ENCODE data around the gene FTCDNL1. TPM values are rescaled to one million over a fixed set of nuclear protein-coding genes. Genes with fewer than 3 reads are reported as not detected.
A peak's percentile ranks its signal among the peaks of the same experiment; 100 is the strongest.

Gene FTCDNL1
- total and polyA plus RNA-seq, 9 of the 15 experiments (the other 6 are each of a cell fraction or from before 2014, with no cell fraction given): 0.13 to 0.58 (median 0.32) TPM

DNA sequence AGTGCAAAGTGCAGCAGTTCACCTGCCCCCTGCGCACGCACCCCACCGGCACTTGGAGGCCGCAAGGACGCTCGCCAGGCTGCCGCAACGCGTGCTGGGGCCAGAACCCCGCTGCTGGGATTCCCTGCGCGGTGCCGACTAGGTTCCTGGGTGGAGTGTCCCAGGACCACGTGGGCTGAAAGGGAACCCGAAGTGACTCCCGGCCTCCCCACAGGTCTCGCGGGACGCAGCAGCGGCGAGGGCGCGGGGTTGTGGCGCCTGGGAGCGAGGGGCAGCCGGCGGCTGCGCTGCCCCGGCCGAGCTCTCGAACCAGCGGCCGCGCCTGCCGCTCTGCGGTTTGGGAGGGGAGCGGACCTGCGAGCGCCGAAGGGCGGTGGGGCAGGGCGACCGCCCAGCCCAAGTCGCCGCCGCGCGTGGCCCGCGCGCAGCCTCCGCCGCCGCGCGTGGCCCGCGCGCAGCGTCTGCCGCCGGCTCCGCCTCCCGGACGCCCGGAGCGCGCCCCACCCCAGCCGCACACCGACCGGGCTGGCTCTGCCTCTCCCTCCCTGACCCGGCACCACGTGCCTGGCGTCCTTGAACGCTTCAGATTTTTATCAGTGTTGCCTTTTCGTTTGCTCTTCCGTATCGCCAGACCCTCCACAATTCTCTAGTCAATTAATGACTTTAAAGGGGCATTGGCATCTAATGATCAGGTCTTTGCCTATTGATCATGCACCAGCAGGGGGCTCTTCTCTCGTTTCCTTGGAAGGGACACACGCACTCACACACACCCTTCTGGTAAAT, at the start of gene FTCDNL1 (continued):
- TF ChIP-seq, protein P1, sequence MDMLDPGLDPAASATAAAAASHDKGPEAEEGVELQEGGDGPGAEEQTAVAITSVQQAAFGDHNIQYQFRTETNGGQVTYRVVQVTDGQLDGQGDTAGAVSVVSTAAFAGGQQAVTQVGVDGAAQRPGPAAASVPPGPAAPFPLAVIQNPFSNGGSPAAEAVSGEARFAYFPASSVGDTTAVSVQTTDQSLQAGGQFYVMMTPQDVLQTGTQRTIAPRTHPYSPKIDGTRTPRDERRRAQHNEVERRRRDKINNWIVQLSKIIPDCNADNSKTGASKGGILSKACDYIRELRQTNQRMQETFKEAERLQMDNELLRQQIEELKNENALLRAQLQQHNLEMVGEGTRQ (CRISPR knock-in tag; IDR thresholded peaks at IDR 0.05): peak; percentile 62
- TF ChIP-seq, protein P2, sequence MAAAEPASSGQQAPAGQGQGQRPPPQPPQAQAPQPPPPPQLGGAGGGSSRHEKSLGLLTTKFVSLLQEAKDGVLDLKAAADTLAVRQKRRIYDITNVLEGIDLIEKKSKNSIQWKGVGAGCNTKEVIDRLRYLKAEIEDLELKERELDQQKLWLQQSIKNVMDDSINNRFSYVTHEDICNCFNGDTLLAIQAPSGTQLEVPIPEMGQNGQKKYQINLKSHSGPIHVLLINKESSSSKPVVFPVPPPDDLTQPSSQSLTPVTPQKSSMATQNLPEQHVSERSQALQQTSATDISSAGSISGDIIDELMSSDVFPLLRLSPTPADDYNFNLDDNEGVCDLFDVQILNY (CRISPR knock-in tag; IDR thresholded peaks at IDR 0.05): no peak
- TF ChIP-seq, protein P3, sequence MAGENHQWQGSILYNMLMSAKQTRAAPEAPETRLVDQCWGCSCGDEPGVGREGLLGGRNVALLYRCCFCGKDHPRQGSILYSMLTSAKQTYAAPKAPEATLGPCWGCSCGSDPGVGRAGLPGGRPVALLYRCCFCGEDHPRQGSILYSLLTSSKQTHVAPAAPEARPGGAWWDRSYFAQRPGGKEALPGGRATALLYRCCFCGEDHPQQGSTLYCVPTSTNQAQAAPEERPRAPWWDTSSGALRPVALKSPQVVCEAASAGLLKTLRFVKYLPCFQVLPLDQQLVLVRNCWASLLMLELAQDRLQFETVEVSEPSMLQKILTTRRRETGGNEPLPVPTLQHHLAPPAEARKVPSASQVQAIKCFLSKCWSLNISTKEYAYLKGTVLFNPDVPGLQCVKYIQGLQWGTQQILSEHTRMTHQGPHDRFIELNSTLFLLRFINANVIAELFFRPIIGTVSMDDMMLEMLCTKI (IDR thresholded peaks at IDR 0.05; ENCODE audit: partially characterized antibody): no peak
- TF ChIP-seq, protein P4, sequence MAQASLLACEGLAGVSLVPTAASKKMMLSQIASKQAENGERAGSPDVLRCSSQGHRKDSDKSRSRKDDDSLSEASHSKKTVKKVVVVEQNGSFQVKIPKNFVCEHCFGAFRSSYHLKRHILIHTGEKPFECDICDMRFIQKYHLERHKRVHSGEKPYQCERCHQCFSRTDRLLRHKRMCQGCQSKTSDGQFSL (CRISPR knock-in tag; IDR thresholded peaks at IDR 0.05): no peak
- TF ChIP-seq, protein P4 (tag; IDR thresholded peaks at IDR 0.05): no peak
- TF ChIP-seq MAFG (tag; conservative IDR thresholded peaks at IDR 0.05) (no peak), ZNF133 (CRISPR knock-in tag; IDR thresholded peaks at IDR 0.05) (no peak), PRPF4 (IDR thresholded peaks at IDR 0.05; ENCODE audit: insufficient read depth, low read depth, low read length, poor library complexity, severe bottlenecking) (no peak), BACH1 (tag; IDR thresholded peaks at IDR 0.05) (no peak), SMAD4 (CRISPR knock-in tag; conservative IDR thresholded peaks at IDR 0.05) (0 out of 2 replicates have a peak, but pooled peaks have one; percentile 40), ZNF717 (CRISPR knock-in tag; IDR thresholded peaks at IDR 0.05) (no peak), KDM5B (IDR thresholded peaks at IDR 0.05; ENCODE audit: insufficient replicate concordance, low read depth, low read length) (no peak), FOXP1 (CRISPR knock-in tag; IDR thresholded peaks at IDR 0.05) (no peak), NR2C1 (IDR thresholded peaks at IDR 0.05) (no peak), NR2C1 (tag; IDR thresholded peaks at IDR 0.05) (no peak), GATA2 (CRISPR knock-in tag; IDR thresholded peaks at IDR 0.05) (no peak), NCOA2 (IDR thresholded peaks at IDR 0.05; ENCODE audit: partially characterized antibody in 2 of 2) (no peak), MBD2 (IDR thresholded peaks at IDR 0.05; ENCODE audit: borderline replicate concordance, low read depth) (no peak)
- TF ChIP-seq, protein P5, sequence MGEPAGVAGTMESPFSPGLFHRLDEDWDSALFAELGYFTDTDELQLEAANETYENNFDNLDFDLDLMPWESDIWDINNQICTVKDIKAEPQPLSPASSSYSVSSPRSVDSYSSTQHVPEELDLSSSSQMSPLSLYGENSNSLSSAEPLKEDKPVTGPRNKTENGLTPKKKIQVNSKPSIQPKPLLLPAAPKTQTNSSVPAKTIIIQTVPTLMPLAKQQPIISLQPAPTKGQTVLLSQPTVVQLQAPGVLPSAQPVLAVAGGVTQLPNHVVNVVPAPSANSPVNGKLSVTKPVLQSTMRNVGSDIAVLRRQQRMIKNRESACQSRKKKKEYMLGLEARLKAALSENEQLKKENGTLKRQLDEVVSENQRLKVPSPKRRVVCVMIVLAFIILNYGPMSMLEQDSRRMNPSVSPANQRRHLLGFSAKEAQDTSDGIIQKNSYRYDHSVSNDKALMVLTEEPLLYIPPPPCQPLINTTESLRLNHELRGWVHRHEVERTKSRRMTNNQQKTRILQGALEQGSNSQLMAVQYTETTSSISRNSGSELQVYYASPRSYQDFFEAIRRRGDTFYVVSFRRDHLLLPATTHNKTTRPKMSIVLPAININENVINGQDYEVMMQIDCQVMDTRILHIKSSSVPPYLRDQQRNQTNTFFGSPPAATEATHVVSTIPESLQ (CRISPR knock-in tag; IDR thresholded peaks at IDR 0.05): no peak
- TF ChIP-seq, protein P6, sequence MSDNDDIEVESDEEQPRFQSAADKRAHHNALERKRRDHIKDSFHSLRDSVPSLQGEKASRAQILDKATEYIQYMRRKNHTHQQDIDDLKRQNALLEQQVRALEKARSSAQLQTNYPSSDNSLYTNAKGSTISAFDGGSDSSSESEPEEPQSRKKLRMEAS (CRISPR knock-in tag; IDR thresholded peaks at IDR 0.05): peak; percentile 61

Measured in K562 (cell line).